ENCODE results near the gene AARSD1. TPM values are rescaled to one million over a fixed set of nuclear protein-coding genes. Genes with fewer than 3 reads are reported as not detected.
"Not testable (repeated sequence)": the region's sequence is repeated elsewhere in the genome, so short reads cannot be mapped to it uniquely, and the experiment has no call there.

AARSD1 gene
- polyA plus RNA-seq, 3 donors from 2014 or later: 36.2 to 46.7 (median 36.4) TPM

DNA sequence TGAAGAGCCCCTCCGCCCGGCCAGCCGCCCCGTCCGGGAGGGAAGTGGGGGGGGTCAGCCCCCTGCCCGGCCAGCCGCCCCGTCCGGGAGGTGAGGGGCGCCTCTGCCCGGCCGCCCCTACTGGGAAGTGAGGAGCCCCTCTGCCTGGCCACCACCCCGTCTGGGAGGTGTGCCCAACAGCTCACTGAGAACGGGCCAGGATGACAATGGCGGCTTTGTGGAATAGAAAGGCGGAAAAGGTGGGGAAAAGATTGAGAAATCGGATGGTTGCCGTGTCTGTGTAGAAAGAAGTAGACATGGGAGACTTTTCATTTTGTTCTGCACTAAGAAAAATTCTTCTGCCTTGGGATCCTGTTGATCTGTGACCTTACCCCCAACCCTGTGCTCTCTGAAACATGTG is 9.1 kb upstream of the AARSD1 start:
- not testable (repeated sequence) for H3K9me3 Mint-ChIP-seq; H3K4me1 Mint-ChIP-seq; H3K27ac Mint-ChIP-seq; H3K36me3 Mint-ChIP-seq; H3K4me3 Mint-ChIP-seq; DNase-seq; H3K27me3 Mint-ChIP-seq (ENCODE audit: low read depth in 3 of 3)

GRCh38 chr17:42971589-42971988 is 7.3 kb upstream of the AARSD1 start:
- Mint-ChIP-seq H3K27me3 (ENCODE audit: low read depth in 3 of 3) (peaks cover 2 to 5% (median 2%) of the 10 kb centered on the region in 3 donors), H3K36me3 (no peaks in the 10 kb centered on the region), H3K27ac (no peak overlapping the region), H3K4me3 (no peak overlapping the region), H3K4me1 (no peaks in the 10 kb centered on the region), H3K9me3 (no peaks in the 10 kb centered on the region)
- no peak for DNase-seq

DNA sequence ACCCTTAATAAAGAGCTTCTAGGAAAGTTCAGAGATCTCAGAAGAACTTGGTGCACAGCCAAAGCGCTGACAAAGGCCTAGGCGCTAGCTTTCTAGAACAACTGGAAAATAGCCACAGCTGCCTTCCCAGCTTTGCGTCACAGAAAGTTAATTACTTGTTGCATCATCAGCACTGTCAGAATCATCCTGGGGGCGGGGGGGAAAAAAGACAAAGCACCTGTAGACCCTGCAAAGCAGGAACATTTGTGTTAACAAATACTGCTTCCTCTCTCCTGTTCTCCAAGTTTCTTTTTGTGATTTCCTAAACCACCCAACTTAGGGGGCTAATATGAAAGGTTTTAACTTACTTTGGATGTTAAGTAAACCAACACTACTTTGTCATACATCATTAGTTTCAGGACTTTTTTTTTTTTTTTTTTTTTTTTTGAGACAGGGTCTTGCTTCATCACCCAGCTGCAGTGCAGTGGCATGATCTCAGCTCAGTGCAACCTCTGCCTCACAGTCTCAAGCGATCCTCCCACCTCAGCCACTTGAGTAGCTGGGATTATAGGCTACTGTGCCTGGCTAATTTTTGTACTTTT is 4.8 kb upstream of the AARSD1 start:
- no peak overlapping the region for H3K4me3 Mint-ChIP-seq
- H3K36me3 Mint-ChIP-seq: no peaks in the 10 kb centered on the region
- no peak overlapping the region for H3K27ac Mint-ChIP-seq
- no peaks in the 10 kb centered on the region for H3K9me3 Mint-ChIP-seq
- peaks cover 6% of the 10 kb centered on the region in 2 donors for H3K4me1 Mint-ChIP-seq
- H3K27me3 Mint-ChIP-seq (ENCODE audit: low read depth in 3 of 3): peaks cover 3 to 8% (median 7%) of the 10 kb centered on the region in 3 donors
- DNase-seq: no peak

- H3K4me3 Mint-ChIP-seq: no peak overlapping the region
- DNase-seq: no peak
These were observed 3.7 kb upstream of the AARSD1 start for GRCh38 chr17:42967925-42968324.

DNA sequence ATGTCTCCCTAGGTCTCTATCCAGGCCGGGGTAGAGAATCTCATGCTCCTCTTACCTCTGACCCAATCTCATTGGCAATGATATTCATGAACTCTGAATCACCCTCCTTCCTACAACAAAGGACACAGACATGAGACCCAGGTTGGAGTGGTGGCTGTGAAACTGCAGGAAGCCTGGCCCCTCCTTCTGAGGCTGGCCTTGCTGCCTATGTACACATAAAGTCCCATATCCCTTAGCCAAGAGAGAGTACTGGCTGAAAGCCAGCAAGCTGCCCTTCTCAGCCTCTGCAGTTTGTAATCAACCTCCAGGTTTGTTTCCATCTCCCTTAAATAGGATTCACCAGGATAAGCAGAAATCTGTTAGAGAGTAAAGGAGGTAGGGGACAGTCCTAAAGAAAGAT is 10.6 kb downstream of the AARSD1 start:
- no peak overlapping the region for H3K27ac Mint-ChIP-seq
- no peak for DNase-seq
- H3K4me3 Mint-ChIP-seq: no peak overlapping the region
- H3K4me1 Mint-ChIP-seq: no peaks in the 10 kb centered on the region
- H3K9me3 Mint-ChIP-seq: no peaks in the 10 kb centered on the region
- no peaks in the 10 kb centered on the region for H3K27me3 Mint-ChIP-seq (ENCODE audit: low read depth in 3 of 3)
- peaks cover 23 to 63% (median 25%) of the 10 kb centered on the region in 3 donors for H3K36me3 Mint-ChIP-seq

More at GRCh38 chr17:42967925-42968324, 3.7 kb upstream of the AARSD1 start:
- Mint-ChIP-seq H3K27me3 (ENCODE audit: low read depth in 3 of 3) (peaks cover 5 to 8% (median 7%) of the 10 kb centered on the region in 3 donors), H3K36me3 (no peaks in the 10 kb centered on the region), H3K4me1 (peaks cover 14 to 17% of the 10 kb centered on the region in 2 donors), H3K9me3 (no peaks in the 10 kb centered on the region), H3K27ac (no peak overlapping the region)

GRCh38 chr17:42950044-42950783 is 14.0 kb downstream of the AARSD1 start:
- H3K27me3 Mint-ChIP-seq (ENCODE audit: low read depth in 3 of 3): no peaks in the 10 kb centered on the region
- DNase-seq: no peak
- H3K27ac Mint-ChIP-seq: no peak overlapping the region
- no peak overlapping the region for H3K4me3 Mint-ChIP-seq
- H3K9me3 Mint-ChIP-seq: no peaks in the 10 kb centered on the region
- peaks cover 12 to 48% (median 18%) of the 10 kb centered on the region in 3 donors for H3K36me3 Mint-ChIP-seq
- no peaks in the 10 kb centered on the region for H3K4me1 Mint-ChIP-seq

GRCh38 chr17:42946812-42947211 is 17.4 kb downstream of the AARSD1 start:
- H3K27ac Mint-ChIP-seq: peak overlapping the region in 1 of 6 donors; percentile 50
- no peaks in the 10 kb centered on the region for H3K4me1 Mint-ChIP-seq
- no peaks in the 10 kb centered on the region for H3K27me3 Mint-ChIP-seq (ENCODE audit: low read depth in 3 of 3)
- H3K4me3 Mint-ChIP-seq: no peak overlapping the region
- H3K9me3 Mint-ChIP-seq: no peaks in the 10 kb centered on the region
- DNase-seq: no peak
- H3K36me3 Mint-ChIP-seq: peaks cover 5 to 24% (median 15%) of the 10 kb centered on the region in 3 donors

- Mint-ChIP-seq H3K36me3 (peaks cover 5 to 9% (median 8%) of the 10 kb centered on the region in 3 donors), H3K4me1 (no peaks in the 10 kb centered on the region), H3K27ac (no peak overlapping the region), H3K27me3 (ENCODE audit: low read depth in 3 of 3) (no peaks in the 10 kb centered on the region), H3K9me3 (no peaks in the 10 kb centered on the region), H3K4me3 (no peak overlapping the region)
- no peak for DNase-seq
These were observed 20.0 kb downstream of the AARSD1 start for GRCh38 chr17:42944211-42944610.

DNA sequence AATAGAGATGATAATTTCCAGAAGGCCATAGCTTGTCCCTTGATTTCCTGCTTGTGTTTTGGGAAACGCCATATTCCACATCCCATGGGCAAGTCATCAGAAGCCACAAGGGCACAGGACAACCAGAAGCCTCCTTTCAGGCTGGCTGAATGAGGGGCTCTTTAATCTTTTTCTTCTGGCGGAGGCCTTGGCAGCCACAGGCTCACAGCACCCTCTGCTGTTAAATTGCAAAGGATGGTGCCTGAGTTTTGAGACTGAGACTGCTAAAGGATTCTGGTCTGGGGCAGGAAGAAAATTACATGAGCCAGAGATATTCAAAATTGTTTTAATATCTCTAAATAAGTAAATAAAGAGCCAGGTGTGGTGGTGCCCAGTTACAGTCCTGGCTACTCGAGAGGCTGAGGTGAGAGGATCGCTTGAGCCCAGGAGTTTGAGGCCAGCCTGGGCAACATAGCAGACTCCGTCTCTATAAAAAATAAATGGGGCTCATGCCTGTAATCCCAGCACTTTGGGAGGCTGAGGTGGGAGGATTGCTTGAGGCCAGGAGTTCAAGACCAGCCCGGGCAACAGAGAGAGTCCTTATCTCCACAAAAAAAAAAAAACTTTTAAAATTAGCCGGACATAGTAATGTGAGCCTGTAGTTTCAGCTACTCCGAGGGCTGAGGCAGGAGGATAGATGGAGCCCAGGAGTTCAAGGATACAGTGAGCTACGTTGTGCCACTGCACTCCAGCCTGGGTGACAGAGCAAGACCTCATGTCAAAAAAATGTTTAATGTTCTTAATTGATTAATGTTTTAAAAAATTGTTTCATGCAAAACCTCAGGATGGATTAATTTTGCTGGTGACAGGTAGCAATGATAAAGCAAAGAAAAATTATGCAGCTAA is 26.3 kb downstream of the AARSD1 start:
- Mint-ChIP-seq H3K4me1 (no peaks in the 10 kb centered on the region), H3K27me3 (ENCODE audit: low read depth in 3 of 3) (peaks cover 0 to 8% (median 1%) of the 10 kb centered on the region in 3 donors), H3K27ac (no peak overlapping the region), H3K9me3 (no peaks in the 10 kb centered on the region), H3K4me3 (no peak overlapping the region), H3K36me3 (no peaks in the 10 kb centered on the region)
- DNase-seq: peak in 1 of 3 donors; percentile 5

DNA sequence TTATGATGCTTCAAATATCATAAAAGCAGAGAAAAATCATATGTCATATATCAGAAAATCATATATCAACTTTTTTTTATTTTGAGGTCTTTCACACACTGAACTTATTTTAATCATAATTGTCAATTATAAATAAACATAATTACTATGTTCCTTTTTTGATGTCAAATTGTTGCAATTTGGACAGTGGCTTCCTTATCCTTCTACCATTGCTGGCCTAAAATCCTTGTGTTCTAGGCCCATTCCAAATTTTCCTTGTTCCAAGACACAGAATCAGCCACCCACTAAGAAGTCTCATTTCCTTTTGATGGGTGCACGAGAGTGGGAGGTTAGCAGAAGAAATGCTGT is 34.8 kb downstream of the AARSD1 start:
- Mint-ChIP-seq H3K4me3 (no peak overlapping the region), H3K27ac (no peak overlapping the region), H3K27me3 (ENCODE audit: low read depth in 3 of 3) (peaks cover 0 to 4% (median 1%) of the 10 kb centered on the region in 3 donors), H3K36me3 (no peaks in the 10 kb centered on the region), H3K9me3 (no peaks in the 10 kb centered on the region), H3K4me1 (no peaks in the 10 kb centered on the region)
- no peak for DNase-seq

GRCh38 chr17:42928714-42929496 is 35.3 kb downstream of the AARSD1 start:
- Mint-ChIP-seq H3K27ac (peak overlapping the region in 1 of 6 donors; percentile 79), H3K4me1 (no peaks in the 10 kb centered on the region), H3K4me3 (no peak overlapping the region), H3K36me3 (no peaks in the 10 kb centered on the region), H3K27me3 (ENCODE audit: low read depth in 3 of 3) (peaks cover 0 to 1% (median 0%) of the 10 kb centered on the region in 3 donors), H3K9me3 (no peaks in the 10 kb centered on the region)
- DNase-seq: no peak

- Mint-ChIP-seq H3K27ac (no peak overlapping the region), H3K27me3 (ENCODE audit: low read depth in 3 of 3) (peaks cover 0 to 6% (median 1%) of the 10 kb centered on the region in 3 donors), H3K4me3 (no peak overlapping the region), H3K9me3 (no peaks in the 10 kb centered on the region), H3K4me1 (no peaks in the 10 kb centered on the region), H3K36me3 (no peaks in the 10 kb centered on the region)
- no peak for DNase-seq
These were observed 39.4 kb downstream of the AARSD1 start for GRCh38 chr17:42924891-42925290.

DNA sequence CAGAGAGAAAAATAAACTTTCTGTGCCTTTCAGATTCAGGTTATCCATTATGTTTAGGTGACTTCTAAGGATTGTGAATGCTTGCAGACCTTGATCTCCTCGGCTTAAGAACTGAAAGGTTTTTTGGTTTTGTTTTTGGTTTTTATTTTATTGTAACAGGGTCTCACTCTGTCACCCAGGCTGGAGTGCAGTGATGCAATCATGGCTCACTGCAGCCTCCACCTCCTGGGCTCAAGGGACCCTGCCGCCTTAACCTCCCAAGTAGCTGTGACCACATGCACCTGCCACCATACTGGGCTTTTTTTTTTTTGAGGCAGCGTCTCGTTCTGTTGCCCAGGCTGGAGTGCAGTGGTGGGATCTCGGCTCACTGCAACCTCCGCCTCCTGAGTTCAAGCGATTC is 40.8 kb downstream of the AARSD1 start:
- not testable (repeated sequence) for H3K27me3 Mint-ChIP-seq (ENCODE audit: low read depth in 3 of 3)

More for the DNA sequence above, 40.8 kb downstream of the AARSD1 start:
- not testable (repeated sequence) for H3K4me3 Mint-ChIP-seq, H3K4me1 Mint-ChIP-seq, H3K36me3 Mint-ChIP-seq, DNase-seq, H3K9me3 Mint-ChIP-seq, H3K27ac Mint-ChIP-seq
